ENCODE data around the gene TMEM238L.

GRCh38 chr17:10837921-10838320, 34.0 kb upstream of the TMEM238L start, which contains the start of gene PIRT:
- TF ChIP-seq CTCF (IDR thresholded peaks at IDR 0.05) = no peak
- TF ChIP-seq POLR2A (IDR thresholded peaks at IDR 0.05) = no peak

Data from lower leg skin (tissue), 3 donors.